MM.1S (cell line): ENCODE measurements around the gene DMRTC2.

Experiments used
- DNase-seq: peaks from one replicate; pipeline ENCODE4 v3.0.0-alpha.2; 2015
- H2AFZ ChIP-seq: fragments of 300-600 bp; sonication (generic); 2 replicates; pipeline ENCODE4 v1.6.0; 2016; ENCODE audit warnings: antibody characterized with exemption, low read length
- H3F3A ChIP-seq: fragments of 300-600 bp; sonication (generic); 2 replicates; pipeline ENCODE4 v1.6.1; 2016; ENCODE audit warnings: mild to moderate bottlenecking, antibody characterized with exemption, low read length, moderate library complexity, mixed read lengths; ENCODE audit not compliant: insufficient read depth
- H3K27ac ChIP-seq: fragments of 300-600 bp; sonication (generic); 2 replicates; pipeline ENCODE4 v1.5.1; 2016; ENCODE audit warnings: mild to moderate bottlenecking, low read length
- H3K27me3 ChIP-seq: fragments of 300-600 bp; sonication (generic); replicated peaks from 2 replicates; pipeline ENCODE4 v1.6.0; 2016; ENCODE audit warnings: low read length; ENCODE audit not compliant: insufficient read depth
- H3K36me3 ChIP-seq: fragments of 300-600 bp; sonication (generic); replicated peaks from 2 replicates; pipeline ENCODE4 v1.6.1; 2016; ENCODE audit warnings: mild to moderate bottlenecking, low read length, mixed read lengths; ENCODE audit not compliant: insufficient read depth
- H3K4me1 ChIP-seq: fragments of 300-600 bp; sonication (generic); 2 replicates; pipeline ENCODE4 v1.6.1; 2016; ENCODE audit warnings: low read length, mixed read lengths
- H3K4me2 ChIP-seq: fragments of 300-600 bp; sonication (generic); 2 replicates; pipeline ENCODE4 v1.6.0; 2016; ENCODE audit warnings: low read depth, low read length
- H3K4me3 ChIP-seq: fragments of 300-600 bp; sonication (generic); 2 replicates; pipeline ENCODE4 v1.5.1; 2016; ENCODE audit warnings: low read length, mixed read lengths
- H3K79me2 ChIP-seq: fragments of 300-600 bp; sonication (generic); 2 replicates; pipeline ENCODE4 v1.6.1; 2016; ENCODE audit warnings: mixed run types, low read length, mixed read lengths
- H3K9ac ChIP-seq: fragments of 300-600 bp; sonication (generic); 2 replicates; pipeline ENCODE4 v1.6.1; 2016; ENCODE audit warnings: low read length, mixed read lengths
- H3K9me2 ChIP-seq: fragments of 300-600 bp; sonication (generic); replicated peaks from 2 replicates; pipeline ENCODE4 v1.6.1; 2016; ENCODE audit warnings: mild to moderate bottlenecking, low read length, mixed read lengths; ENCODE audit not compliant: insufficient read depth
- H3K9me3 ChIP-seq: fragments of 300-600 bp; sonication (generic); replicated peaks from 2 replicates; pipeline ENCODE4 v1.6.1; 2016; ENCODE audit warnings: mild to moderate bottlenecking, low read length, mixed read lengths; ENCODE audit not compliant: insufficient read depth
- H4K20me1 ChIP-seq: fragments of 300-600 bp; sonication (generic); 2 replicates; pipeline ENCODE4 v1.6.1; 2016; ENCODE audit warnings: mild to moderate bottlenecking, low read length, moderate library complexity, mixed read lengths; ENCODE audit not compliant: insufficient read depth
- EZH2 ChIP-seq: fragments of 300-600 bp; sonication (generic); optimal IDR thresholded peaks from 2 replicates; pipeline ENCODE3; 2017; ENCODE audit warnings: low read depth, mild to moderate bottlenecking, antibody characterized with exemption, low read length, mixed read lengths
- EZH2phosphoT487 ChIP-seq: fragments of 300-600 bp; sonication (generic); IDR thresholded peaks from 2 replicates; pipeline ENCODE4 v1.6.1; 2018; ENCODE audit warnings: antibody characterized with exemption, low read length
- TF ChIP-seq, protein P1 (sequence below): fragments of 300-600 bp; sonication (generic); IDR thresholded peaks from 2 replicates; pipeline ENCODE4 v1.5.1; 2016; ENCODE audit warnings: antibody characterized with exemption, low read length, mixed read lengths

DMRTC2 gene

DNA sequence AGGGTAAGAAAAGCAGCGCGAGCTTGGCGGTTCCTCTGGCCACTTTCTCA lies at the start of gene DMRTC2:
Gene DMRTC2, plus strand, starts transcription at position 42 of the 50 bp plus-strand sequence. CDS start 2,387 bp downstream, outside the sequence.
- Histone ChIP-seq H3K4me1 (no peaks in the 10 kb centered on the region), H4K20me1 (no peaks in the 10 kb centered on the region), H3F3A (no peaks in the 10 kb centered on the region), H3K27me3 (peaks cover 79% of the 10 kb centered on the region), H3K79me2 (no peaks in the 10 kb centered on the region), H3K9ac (no peak within 1 kb of the TSS), H2AFZ (no peak within 1 kb of the TSS), H3K9me3 (no peaks in the 10 kb centered on the region), H3K27ac (no peak within 1 kb of the TSS), H3K36me3 (no peaks in the 10 kb centered on the region), H3K9me2 (no peaks in the 10 kb centered on the region), H3K4me2 (no peak within 1 kb of the TSS), H3K4me3 (no peak within 1 kb of the TSS)
- DNase-seq = no peak
- no peak for TF ChIP-seq EZH2phosphoT487
- no peak for TF ChIP-seq EZH2
- TF ChIP-seq, protein P1, sequence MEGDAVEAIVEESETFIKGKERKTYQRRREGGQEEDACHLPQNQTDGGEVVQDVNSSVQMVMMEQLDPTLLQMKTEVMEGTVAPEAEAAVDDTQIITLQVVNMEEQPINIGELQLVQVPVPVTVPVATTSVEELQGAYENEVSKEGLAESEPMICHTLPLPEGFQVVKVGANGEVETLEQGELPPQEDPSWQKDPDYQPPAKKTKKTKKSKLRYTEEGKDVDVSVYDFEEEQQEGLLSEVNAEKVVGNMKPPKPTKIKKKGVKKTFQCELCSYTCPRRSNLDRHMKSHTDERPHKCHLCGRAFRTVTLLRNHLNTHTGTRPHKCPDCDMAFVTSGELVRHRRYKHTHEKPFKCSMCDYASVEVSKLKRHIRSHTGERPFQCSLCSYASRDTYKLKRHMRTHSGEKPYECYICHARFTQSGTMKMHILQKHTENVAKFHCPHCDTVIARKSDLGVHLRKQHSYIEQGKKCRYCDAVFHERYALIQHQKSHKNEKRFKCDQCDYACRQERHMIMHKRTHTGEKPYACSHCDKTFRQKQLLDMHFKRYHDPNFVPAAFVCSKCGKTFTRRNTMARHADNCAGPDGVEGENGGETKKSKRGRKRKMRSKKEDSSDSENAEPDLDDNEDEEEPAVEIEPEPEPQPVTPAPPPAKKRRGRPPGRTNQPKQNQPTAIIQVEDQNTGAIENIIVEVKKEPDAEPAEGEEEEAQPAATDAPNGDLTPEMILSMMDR = no peak

DNA sequence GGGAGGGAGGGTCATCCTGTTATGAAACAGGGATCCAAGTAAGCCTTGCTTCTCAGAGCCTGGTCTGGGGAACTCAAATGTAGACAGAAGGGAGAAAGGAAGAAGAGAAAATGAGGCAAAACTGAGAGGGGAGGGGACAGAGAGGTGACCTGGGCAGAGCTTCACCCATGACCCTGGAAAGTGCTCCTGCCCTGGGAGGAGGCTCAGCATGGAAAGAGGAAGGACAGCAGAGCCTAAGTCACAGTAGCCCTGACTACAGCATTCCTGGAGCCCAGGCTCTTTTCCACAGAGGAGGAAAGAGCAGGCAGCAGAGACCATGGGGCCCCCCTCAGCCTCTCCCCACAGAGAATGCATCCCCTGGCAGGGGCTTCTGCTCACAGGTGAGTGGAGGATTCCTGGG lies 48.5 kb upstream of the DMRTC2 start, which contains the start of gene CEACAM3:
Gene CEACAM3, plus strand, starts transcription at position 226 of the 400 bp plus-strand sequence. Its CDS starts 91 bp downstream, at position 317.
- Histone ChIP-seq H3K9me3 (no peaks in the 10 kb centered on the region), H3K9me2 (no peaks in the 10 kb centered on the region), H3K9ac (no peak within 1 kb of the TSS), H3K27ac (no peak within 1 kb of the TSS), H3K36me3 (no peaks in the 10 kb centered on the region), H3K79me2 (no peaks in the 10 kb centered on the region), H3K4me3 (no peak within 1 kb of the TSS), H3K4me1 (no peaks in the 10 kb centered on the region), H4K20me1 (no peaks in the 10 kb centered on the region), H3K27me3 (peaks cover 89% of the 10 kb centered on the region), H2AFZ (no peak within 1 kb of the TSS), H3F3A (no peaks in the 10 kb centered on the region), H3K4me2 (no peak within 1 kb of the TSS)
- no peak for DNase-seq
- TF ChIP-seq EZH2 (no peak), EZH2phosphoT487 (no peak)
- TF ChIP-seq, protein P1 = no peak

DNA sequence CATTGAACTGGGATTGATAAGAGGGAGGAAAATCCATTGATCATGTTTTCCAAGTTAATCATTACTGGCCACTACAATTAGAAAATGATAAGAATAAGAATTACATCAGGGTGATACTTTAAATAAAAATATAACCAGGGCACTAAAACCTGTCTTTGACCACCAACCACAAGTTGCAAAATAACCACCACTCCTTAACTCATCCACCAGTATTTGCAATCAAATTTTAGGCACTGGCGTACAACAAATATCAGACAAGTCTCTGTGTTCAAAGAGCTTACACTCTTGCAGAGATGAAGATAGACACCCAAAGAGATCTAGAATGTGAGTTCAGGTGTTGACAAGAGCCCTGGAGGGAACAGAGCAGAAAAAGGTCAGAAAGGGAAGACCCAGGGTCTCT lies 47.9 kb upstream of the DMRTC2 start:
- no peak overlapping the region for H3K4me3 ChIP-seq
- H3K4me1 ChIP-seq = no peaks in the 10 kb centered on the region
- no peaks in the 10 kb centered on the region for H3K79me2 ChIP-seq
- no peak overlapping the region for H3K27ac ChIP-seq
- TF ChIP-seq EZH2 (no peak), EZH2phosphoT487 (no peak)
- TF ChIP-seq, protein P1 = no peak
- no peak overlapping the region for H3K9ac ChIP-seq
- DNase-seq = no peak
- H3K27me3 ChIP-seq = peaks cover 89% of the 10 kb centered on the region
- H3F3A ChIP-seq = no peaks in the 10 kb centered on the region
- H2AFZ ChIP-seq = no peak overlapping the region
- no peaks in the 10 kb centered on the region for H3K9me3 ChIP-seq
- H3K36me3 ChIP-seq = no peaks in the 10 kb centered on the region
- H3K4me2 ChIP-seq = no peak overlapping the region
- no peaks in the 10 kb centered on the region for H3K9me2 ChIP-seq
- no peaks in the 10 kb centered on the region for H4K20me1 ChIP-seq
